ENCODE data around the gene CCDC39. TPM values are rescaled to one million over a fixed set of nuclear protein-coding genes. Genes with fewer than 3 reads are reported as not detected.

The CCDC39 gene
- total and polyA plus RNA-seq, 8 donors: 0.72 to 11.7 TPM; not detected in 6

GRCh38 chr3:180564676-180565075 lies 114.6 kb downstream of the CCDC39 start:
- TF ChIP-seq EP300 (IDR thresholded peaks at IDR 0.05) (no peak), POLR2AphosphoS5 (IDR thresholded peaks at IDR 0.05) (no peak), CTCF (IDR thresholded peaks at IDR 0.05) (no peak), POLR2A (IDR thresholded peaks at IDR 0.05) (no peak)
- H3K27me3 ChIP-seq: no peaks in the 10 kb centered on the region
- no peak for DNase-seq
- no peaks in the 10 kb centered on the region for H3K36me3 ChIP-seq
- H3K9me3 ChIP-seq: peaks cover 0 to 12% (median 8%) of the 10 kb centered on the region in 4 donors
- H3K4me1 ChIP-seq: no peaks in the 10 kb centered on the region
- intact Hi-C loops (cut with DNase I; ENCODE audit: low total_unique reads): no loop called here
- no peak overlapping the region for H3K27ac ChIP-seq
- 66 to 86% (median 84%) methylated on average over 2 of the region's 2 CpGs for WGBS, 5 donors
- no peak overlapping the region for H3K4me3 ChIP-seq

Small RNAs within 50 kb of the gene (small RNA-seq; reads per million reads assigned to genes)
- gene AC068298.1: 0 reads per million in 4 donors
- gene RNU6-486P: 0 reads per million in 4 donors

Other genes starting within 250 kb of the CCDC39 start
- 100 to 1,000 TPM in 1 of 5 donors, 10 to 100 TPM in 4; 31.5 to 149 (median 64.3) TPM for gene TTC14, start 77.3 kb downstream of the CCDC39 start, total RNA-seq
- gene TTC14, start 77.3 kb downstream of the CCDC39 start, polyA plus RNA-seq: 10 to 100 TPM in 1 of 3 donors, 1 to 10 TPM in 2; 3.5 to 20.0 (median 4.0) TPM
- 100 to 1,000 TPM in 1 of 5 donors, 10 to 100 TPM in 4; 40.8 to 182 (median 58.0) TPM for gene FXR1, start 233.2 kb upstream of the CCDC39 start, total RNA-seq
- gene FXR1, start 233.2 kb upstream of the CCDC39 start, polyA plus RNA-seq: 10 to 100 TPM; 46.9 to 70.9 (median 54.8) TPM